Limb (tissue), 2 donors: ENCODE results near the gene ZNF329.
"Not testable (repeated sequence)": the region's sequence is repeated elsewhere in the genome, so short reads cannot be mapped to it uniquely, and the experiment has no call there.

Source experiments
- DNase-seq, 2 donors: peaks; one replicate each; pipeline ENCODE4 v3.0.0-alpha.2; 2016; ENCODE audit errors: extremely low spot score in 2 of 2

ZNF329 gene

DNA sequence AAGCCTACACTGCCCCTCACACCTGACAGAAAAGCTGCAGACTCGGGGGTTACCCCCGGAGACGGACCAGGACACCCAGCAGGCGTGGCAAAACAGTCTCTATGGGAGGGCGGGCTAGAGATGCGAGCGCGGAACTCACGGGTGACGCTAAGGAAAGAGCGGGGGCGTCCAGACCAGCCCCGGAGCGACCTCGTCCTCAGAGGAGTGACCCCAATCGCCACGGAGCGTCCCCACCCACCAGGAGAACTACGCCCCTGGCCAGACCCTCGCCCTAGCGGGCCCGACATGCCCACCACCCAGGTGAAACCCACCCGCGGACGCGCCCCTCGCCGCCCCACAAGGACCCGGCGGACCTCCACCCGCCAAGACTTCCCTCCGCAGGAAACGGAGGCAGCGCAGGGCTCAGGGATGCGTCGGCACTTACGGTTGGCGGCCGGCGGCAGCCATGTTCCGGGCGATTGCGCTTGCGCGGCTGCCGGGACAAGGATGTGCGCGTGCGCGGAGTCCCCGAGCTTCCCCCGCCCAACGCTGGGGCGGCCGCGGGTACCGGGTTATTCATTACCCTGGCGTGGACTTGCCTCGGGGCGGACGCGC is at the start of gene ZNF329:
Gene ZNF329, minus strand, starts transcription at position 462 of the 594 bp plus-strand sequence. CDS start 21,286 bp downstream, outside the sequence.
- peak; percentile 84 to 94 for DNase-seq

DNA sequence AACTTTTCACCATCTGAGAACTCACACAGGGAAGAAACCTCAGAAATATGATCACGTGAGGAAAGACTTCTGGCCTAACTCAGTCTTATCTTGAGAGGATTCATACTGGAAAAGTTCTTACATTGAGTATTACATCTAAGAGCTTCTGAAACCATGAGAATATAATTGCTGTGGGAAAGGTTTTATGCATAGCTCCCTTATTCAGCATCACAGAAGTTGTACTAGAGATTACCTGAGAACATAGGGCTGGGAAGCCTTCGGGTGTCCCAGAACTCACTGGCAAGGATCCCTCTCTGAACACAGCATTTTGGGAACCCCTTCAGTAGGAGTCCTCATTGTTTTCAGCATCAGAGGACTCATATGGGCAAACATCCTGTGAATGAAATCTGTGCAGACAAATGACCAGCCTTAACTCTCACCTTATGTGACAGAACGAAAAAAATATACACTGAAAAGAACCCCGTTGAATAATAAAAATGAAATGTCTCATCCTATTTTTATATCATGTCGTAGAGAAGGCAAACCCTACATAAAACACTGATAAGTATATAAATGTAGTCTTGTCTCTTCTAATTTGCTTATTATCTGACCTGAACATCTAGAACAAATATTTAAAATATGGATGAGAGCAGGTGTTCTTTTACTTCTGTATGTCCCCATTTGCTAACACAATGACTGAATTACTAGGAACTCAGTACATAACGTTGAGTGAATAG is 46.5 kb upstream of the ZNF329 start:
- DNase-seq = no peak

DNA sequence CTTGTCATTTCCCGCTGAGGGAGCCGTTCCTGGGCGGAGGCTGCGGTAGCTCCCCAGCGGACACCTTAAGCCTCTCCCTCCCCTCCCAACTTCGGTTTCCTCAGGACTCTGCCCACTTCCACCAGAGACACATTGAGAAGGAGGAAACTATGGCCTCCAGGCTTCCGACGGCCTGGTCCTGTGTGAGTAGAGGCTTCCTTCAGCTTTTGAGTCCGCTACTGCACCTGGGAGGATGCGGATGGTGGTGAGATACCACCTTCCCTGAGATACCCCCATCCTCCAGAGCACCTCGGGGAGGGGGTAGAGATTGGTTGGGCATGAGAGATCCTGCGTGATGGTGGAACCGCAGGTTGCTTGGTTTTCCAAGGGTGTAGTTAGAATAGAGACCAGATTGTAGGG is 33.2 kb upstream of the ZNF329 start:
- no peak for DNase-seq

DNA sequence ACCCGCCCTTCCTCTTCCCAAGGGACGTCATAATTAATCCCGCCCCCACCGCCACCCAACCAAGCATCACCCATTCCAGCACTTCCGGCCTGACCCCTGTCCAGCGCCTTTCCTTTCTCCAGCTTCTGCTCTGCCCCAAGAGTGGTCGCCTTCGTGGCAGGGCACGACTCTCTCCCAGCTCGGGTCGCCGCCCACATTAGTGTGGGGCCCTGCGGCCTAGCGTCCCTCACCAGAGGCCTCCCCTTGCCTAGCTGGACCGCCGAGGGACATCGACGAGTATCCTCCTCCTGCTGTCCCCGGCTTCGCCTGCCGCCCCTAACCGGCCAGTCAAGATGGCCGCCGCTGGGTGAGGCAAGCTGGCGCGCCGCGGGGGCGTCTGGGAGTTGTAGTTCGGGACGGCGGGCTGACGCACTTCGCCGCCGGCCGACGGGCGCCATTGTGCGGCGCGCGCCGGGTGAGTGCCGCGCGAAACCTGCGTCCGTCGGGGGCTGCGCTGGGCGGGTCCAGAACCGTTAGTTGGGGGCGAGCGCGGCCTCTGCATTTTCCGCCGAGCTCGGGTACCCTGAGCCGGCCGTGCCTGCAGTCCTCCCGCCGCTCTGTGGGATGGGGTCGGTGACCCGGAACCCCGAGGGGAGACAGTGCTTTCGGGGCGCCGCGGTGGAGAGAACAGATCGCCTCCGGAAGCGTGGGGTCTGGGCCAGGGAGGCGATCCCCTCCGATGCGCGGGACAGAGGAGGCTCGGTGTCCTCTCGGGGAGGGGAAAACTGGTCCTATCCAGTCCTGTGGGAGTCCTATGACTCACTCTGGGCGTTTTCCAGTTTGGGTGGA is 32.6 kb upstream of the ZNF329 start, which contains the start of gene ZNF274:
Gene ZNF274, plus strand, starts transcription at position 73 of the 828 bp plus-strand sequence. CDS start 905 bp downstream, outside the sequence.
- peak; percentile 91 to 96 for DNase-seq

DNA sequence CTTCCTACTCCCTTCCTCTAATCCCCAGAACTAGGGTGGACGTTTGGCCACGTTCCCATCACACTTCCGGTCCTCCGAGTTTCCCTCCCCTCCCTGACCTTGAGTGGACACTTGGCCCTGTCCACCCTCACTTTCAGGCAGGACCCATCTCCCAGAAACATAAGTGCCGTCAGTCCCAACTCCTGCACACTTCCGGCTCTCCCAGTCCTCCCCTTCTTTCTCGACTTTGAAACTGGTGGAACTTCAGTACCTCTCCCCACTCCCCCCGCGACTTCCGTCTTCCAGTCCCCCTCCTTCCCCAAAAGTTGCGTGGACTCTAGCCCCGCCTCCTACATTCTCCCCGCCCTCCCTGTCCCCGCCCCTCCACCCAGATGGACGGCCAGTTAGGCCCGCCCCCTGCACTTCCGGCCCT is 32.0 kb upstream of the ZNF329 start:
- DNase-seq = peak in 1 of 2 donors; percentile 55

DNA sequence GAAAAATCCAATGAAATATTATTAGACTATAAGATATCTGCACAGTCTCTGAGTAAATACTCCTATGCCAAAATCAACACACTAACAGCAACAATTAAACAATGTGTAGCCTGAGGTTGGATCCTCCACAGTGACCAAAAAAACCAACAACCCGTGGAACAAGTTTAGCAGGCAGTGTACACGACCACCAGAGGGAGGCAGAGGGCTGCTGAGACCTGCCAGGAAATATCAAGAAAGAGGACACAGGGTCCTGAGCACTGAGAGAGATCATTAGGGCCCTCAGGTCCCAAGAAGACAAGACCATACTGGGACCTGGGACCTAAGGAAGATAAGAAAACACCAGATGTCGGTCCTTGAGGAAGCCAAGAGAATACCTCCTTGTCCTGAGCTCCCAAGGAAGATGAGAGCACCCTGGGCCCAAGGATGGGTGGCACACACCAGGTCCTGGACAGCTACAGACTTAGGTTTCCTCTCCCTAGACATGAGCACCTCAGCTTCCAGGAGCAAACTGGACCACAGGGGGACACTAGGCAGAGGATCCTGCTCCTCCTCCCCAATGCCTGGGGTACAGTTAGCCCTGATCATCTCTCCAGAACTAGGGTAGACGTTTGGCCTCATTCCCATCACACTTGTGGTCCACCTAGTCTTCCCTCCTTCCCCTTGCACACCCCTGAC is 31.4 kb upstream of the ZNF329 start:
- DNase-seq = no peak

DNA sequence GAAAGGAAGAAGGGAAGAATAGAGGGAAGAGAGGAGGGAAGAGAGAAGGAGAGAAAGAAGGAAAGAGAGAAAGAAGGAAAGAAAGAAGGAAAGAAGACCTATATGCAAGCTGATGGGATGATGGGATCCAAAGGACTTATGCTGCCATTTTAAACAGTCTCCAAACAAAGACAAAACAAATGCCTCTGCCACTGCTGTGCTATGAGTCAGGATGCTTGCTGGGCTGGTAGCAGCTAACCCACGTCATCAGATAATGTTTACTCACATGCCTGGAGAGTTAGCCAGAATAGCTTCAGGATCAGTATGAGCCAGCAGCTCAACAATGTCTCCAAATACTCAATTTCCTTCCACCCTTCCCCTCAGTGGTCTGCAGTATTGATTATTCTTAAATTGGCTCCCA is 20.3 kb upstream of the ZNF329 start:
- no peak for DNase-seq

DNA sequence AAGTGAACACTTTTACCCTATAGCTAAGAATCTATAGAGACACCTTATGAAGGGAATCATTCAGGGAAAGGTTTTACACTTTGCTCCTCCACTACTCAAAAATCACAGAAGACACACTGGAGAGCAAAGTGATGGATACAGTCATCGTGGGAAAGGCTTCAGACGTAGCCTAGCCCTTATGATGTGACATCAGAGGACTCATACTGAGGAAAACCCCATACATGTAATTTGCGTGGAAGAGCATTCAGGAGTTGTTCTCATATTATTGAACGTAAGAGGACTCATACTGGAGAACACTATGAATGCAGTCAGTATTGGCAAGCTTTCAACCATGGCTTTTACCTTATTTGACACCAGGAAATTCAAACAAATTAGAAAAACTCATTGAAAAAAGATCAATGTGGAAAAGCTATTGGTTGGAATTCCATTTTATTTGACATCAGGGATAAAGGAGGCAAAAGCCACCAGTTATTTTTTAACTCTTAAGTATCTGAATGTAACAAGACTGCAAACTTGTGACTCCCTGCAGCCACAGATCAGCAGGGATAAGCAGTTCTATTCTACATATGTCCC is 16.2 kb upstream of the ZNF329 start:
- DNase-seq = no peak

DNA sequence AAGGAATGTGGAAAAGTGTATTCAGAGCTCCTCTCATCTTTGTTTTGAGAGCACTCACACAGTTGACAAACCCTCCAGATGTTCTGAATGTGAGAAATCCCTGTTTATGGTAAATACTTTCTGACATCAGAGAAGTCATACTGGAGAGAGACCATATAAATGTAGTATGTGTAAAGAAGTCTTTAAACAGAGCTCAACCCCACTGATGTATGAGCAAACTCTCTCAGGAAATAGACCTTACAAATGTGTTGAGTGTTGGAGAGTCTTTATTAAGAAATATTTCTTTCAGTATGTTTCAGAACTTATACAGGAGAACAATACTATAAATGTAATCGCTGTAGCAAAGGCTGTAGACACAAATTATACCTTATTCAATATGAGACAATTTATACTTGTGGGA is 15.7 kb upstream of the ZNF329 start:
- DNase-seq = no peak

DNA sequence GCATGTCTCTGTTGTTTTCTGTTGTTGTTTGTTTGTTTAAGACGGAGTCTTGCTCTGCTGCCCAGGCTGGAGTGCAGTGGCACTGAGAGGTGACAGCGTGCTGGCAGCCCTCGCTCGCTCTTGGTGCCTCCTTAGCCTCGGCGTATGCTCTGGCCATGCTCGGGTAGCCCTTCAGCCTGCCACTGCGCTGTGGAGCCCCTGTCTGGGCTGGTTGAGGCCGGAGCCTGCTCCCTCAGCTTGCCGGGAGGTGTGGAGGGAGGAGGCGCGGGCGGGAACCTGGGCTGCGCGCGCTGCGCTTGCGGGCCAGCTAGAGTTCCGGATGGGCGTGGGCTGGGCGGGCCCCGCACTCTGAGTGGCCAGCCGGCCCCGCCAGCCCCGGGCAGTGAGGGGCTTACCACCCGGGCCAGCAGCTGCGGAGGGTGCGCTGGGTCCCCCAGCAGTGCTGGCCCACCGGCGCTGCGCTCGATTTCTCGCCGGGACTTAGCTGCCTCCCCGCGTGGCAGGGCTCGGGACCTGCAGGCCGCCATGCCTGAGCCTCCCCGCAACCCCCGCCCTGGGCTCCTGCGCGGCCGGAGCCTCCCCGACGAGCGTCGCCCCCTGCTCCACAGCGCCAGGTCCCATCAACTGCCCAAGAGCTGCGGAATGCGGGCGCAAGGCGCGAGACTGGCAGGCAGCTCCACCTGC is 6.6 kb upstream of the ZNF329 start:
- DNase-seq = no peak

DNA sequence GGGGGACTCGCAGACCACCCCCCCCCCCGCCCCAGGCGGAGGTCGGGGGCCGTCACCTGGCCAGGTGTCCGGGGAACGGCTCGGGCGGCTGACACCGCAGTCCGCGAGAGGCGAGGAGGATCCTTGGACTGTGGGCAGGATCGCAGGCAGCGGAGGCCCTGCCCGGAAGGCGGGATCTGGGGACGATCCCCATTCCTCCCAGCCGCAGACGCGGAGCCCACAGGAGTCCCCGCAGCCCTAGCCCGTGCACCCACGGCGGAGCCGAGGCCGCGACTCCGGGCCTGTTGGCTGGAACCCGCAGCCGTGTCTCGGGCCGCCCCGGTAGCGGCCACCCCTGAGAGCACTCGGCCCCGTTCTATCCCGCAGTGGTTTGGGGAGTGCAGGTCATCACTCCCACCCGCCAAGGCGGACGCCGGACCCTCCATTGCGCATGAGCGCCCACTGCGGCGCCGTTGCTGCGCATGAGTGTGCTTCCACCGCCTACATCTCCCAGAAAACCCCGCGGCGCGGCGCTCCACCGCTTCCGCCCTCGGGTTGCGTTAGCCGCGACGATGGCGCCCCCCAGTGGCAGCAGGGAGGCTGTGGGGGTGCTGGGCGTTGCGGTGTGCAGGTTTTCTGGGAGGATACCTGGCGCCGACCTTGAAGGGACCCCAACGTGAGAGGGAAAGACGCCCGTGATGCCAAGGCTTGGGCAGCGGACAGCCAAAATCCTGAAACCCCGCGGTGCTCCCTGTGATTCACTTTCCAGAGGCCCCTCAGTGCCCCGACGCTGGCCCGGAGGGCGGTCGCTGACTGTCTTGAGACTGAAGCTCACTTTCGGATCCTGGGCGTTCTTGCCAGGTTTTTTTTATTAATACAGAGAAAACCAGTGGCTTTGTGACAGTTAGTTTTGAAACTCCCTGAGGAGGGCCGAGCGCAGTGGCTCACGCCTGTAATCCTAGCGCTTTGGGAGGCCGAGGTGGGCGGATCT is 4.4 kb upstream of the ZNF329 start:
- peak; percentile 96 to 100 for DNase-seq

DNA sequence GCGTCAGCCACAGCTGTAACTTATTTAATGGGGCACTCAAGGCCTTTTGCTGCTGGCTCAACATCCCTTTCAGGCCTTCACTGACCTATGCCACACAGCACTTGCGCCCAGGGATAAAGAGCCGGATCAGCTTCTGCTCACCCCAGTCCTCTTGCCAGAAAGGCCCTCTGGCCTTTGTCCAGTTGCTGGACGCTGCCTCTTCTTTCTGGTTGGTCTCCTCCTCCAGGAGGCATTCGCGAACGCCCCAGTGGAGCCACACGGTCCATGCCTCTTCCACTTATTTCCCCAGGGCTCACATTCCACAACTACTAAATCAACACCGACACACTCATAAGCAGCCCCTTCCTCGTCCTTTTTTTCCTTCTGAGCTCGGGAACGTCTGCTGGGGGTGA is 3.7 kb upstream of the ZNF329 start:
- DNase-seq = peak; percentile 4 to 62

DNA sequence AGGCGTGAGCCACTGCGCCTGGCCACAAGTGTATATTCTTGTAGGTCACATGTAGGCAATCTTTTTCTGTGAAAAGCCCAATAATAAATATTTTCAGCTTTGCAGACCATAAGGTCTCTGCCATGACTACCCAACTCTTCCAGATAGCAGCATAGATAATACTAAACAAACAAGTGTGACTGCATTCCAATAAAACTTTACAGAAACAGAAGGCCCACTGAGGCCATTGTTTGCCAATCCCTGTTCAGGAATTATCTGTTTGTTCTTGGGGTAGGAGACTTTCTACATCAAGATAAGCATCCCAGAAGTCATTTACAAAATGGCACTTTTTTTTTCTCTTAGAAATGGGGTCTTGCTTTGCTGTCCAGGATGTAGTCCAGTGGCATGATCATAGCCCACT is 2.8 kb upstream of the ZNF329 start:
- no peak for DNase-seq

DNA sequence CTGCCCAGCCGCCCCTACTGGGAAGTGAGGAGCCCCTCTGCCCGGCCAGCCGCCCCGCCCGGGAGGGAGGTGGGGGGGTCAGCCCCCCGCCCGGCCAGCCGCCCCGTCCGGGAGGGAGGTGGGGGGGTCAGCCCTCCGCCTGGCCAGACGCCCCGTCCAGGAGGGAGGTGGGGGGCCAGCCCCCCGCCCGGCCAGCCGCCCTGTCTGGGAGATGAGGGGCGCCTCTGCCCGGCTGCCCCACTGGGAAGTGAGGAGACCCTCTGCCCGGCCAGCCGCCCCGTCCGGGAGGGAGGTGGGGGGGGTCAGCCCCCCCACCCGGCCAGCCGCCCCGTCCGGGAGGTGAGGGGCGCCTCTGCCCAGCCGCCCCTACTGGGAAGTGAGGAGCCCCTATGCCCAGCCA is 3.1 kb downstream of the ZNF329 start:
- DNase-seq = not testable (repeated sequence)

DNA sequence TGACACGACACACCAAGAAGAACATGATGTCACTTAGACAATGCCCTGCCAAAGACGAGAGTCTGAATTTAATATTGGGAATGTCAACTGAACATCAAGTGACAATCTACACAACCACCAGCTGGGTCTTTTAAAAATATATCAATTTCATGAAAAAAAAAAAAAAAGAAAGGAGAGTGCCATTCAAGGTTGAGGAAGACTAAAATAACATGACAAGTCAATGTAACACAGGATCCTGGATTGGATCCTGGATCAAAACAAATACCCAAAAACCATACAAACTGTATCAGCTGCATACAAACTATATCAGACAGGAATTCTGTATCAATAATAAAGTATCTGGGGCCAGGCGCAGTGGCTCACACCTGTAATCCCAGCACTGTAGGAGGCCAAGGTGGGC is 4.7 kb downstream of the ZNF329 start:
- DNase-seq = no peak

DNA sequence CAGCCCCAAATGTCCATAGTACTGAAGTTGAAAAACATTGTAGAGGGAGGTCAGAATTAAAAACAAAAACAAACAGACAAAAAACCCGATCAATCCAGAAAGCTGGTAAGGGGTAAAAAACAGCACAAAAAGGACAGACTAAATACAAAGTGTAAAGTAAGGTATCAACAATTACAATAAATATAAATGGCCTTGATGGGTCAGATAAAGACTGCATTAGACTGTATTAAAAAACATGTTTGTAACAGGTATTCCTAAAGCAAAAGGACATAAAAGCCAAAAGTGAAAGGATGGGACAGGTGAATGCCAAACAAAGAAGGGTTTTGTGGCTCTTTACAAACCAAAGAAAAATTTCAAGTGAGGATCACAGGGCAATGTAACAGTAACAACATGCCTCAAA is 16.3 kb downstream of the ZNF329 start:
- no peak for DNase-seq

DNA sequence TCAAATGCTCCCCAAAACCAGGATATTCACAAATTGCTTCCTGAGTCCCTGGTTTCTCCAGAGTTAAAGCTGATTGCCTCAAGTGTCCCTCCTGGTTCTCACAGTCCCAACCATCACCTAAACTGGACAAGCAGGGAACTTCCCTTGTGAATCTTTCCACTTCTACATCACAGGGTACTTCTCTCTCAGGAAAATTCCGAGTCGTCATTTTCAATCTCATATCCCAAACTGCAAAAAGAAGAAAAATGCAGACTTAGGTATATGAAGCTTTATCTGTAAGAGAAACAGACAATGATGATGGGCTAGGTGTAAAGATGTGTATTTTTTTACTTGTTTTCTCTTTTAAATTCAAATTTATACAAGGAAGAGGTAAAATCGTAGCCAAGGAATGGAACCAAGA is 21.3 kb downstream of the ZNF329 start:
- no peak for DNase-seq

DNA sequence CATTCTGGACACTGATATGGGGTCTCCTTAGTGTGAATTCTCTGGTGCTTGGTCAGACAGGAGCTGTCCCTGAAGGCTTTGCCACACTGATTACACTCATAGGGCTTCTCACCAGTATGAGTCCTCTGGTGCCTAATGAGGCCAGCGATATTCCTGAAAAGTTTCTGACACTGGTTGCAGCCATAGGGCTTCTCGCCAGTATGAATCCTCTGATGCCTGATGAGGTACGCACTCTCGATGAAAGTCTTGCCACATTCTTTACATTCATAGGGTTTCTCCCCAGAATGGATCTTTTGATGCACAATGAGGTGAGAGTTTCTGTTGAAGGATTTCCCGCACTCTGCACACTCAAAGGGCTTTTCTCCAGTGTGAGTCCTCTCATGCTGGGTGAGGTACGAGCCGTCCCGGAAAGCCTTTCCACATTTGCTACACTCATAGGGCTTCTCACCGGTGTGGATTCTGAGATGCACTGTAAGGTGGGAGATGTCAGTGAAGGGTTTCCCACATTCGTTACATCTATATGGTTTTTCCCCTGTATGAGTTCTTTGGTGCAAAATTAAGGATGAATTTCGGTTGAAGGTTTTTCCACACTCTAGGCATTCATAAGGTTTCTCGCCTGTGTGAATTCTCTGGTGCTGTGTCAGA is 22.4 kb downstream of the ZNF329 start:
- no peak for DNase-seq

DNA sequence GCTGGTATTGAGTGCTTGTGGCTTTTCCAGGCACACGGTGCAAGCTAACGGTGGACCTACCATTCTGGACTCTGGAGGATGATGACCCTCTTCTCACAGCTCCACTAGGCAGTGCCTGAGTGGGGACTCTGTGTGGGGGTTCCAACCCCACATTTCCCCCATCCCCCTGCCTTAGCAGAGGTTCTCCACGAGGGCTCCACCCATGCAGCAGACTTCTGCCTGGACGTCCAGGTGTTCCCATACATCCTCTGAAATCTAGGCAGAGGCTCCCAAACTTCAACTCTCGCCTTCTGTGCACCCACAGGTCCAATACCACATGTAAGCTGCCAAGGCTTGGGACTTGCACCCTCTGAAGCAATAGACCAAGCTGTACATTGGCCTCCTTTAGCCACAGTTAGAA is 27.2 kb downstream of the ZNF329 start:
- DNase-seq = no peak
